DOHH2 (cell line): ENCODE measurements around the gene EML6.

Source experiments
- CTCF ChIP-seq: fragments of 200-600 bp; sonication (generic); IDR thresholded peaks from one replicate; pipeline ENCODE4 v1.5.1; 2014; ENCODE audit warnings: antibody characterized with exemption, mild to moderate bottlenecking, low read depth, low read length; ENCODE audit not compliant: poor library complexity, severe bottlenecking
- EZH2phosphoT487 ChIP-seq: fragments of 200-600 bp; sonication (generic); IDR thresholded peaks from 2 replicates; pipeline ENCODE4 v1.6.1; 2017; ENCODE audit warnings: borderline replicate concordance, mild to moderate bottlenecking, antibody characterized with exemption, low read length, moderate library complexity, mixed read lengths

- TF ChIP-seq CTCF (no peak), EZH2phosphoT487 (no peak)
Observed at GRCh38 chr2:54965425-54965824, 242.0 kb downstream of the EML6 start.
